Keratinocyte (primary cell): ENCODE results near the gene AGAP1. TPM values are rescaled to one million over a fixed set of nuclear protein-coding genes. Genes with fewer than 3 reads are reported as not detected.
A peak's percentile ranks its signal among the peaks of the same experiment; 100 is the strongest.

Experiments
- DNase-seq: peaks from one replicate; pipeline ENCODE4 v3.0.0-alpha.2; 2011; ENCODE audit warnings: low read depth, missing footprints, low spot score
- FAIRE-seq: peaks from 2 replicates; lab custom pipeline; 2011; peaks lifted over from hg19 to GRCh38; lab: Jason Lieb, UNC
- H2AFZ ChIP-seq: 2 replicates; pipeline ENCODE4 v1.6.0; 2012; ENCODE audit warnings: low read length, control low read depth, inconsistent platforms; ENCODE audit not compliant: control insufficient read depth
- H3K27ac ChIP-seq: 2 replicates; pipeline ENCODE4 v1.5.1; 2011; ENCODE audit warnings: low read length; ENCODE audit not compliant: control insufficient read depth, insufficient read depth
- H3K27me3 ChIP-seq: 3 replicates; pipeline ENCODE4 v1.6.0; 2011; ENCODE audit warnings: low read length; ENCODE audit not compliant: control insufficient read depth, insufficient read depth; ENCODE audit errors: extremely low read depth
- H3K36me3 ChIP-seq, 2 experiments: 2 replicates in 1 of 2; 3 replicates in 1 of 2; pipeline ENCODE4 v1.5.1; 2011; ENCODE audit warnings: low read length in 2 of 2, mild to moderate bottlenecking in 1 of 2; ENCODE audit not compliant: control insufficient read depth in 2 of 2, insufficient read depth in 2 of 2; ENCODE audit errors: extremely low read depth in 1 of 2
- H3K4me1 ChIP-seq: 3 replicates; pipeline ENCODE4 v1.5.1; 2011; ENCODE audit warnings: low read length; ENCODE audit not compliant: control insufficient read depth, insufficient read depth; ENCODE audit errors: extremely low read depth
- H3K4me2 ChIP-seq: 3 replicates; pipeline ENCODE4 v1.6.0; 2011; ENCODE audit warnings: low read depth, low read length; ENCODE audit not compliant: control insufficient read depth, insufficient read depth; ENCODE audit errors: extremely low read depth
- H3K4me3 ChIP-seq, 3 experiments: fragments of 200-600 bp in 1 of 3; sonication (generic) in 1 of 3; 2 replicates in 2 of 3; 3 replicates in 1 of 3; pipeline ENCODE4 v1.5.1; 2011 to 2016; ENCODE audit warnings: low read length in 3 of 3, mild to moderate bottlenecking in 3 of 3, control low read depth in 2 of 3, inconsistent platforms in 1 of 3, low read depth in 1 of 3, mixed read lengths in 1 of 3, mixed run types in 1 of 3, moderate library complexity in 1 of 3; ENCODE audit not compliant: control insufficient read depth in 2 of 3, insufficient read depth in 2 of 3; ENCODE audit errors: extremely low read depth in 1 of 3
- H3K79me2 ChIP-seq: 2 replicates; pipeline ENCODE4 v1.6.0; 2012; ENCODE audit warnings: low read length; ENCODE audit not compliant: control insufficient read depth, insufficient read depth
- H3K9ac ChIP-seq: 3 replicates; pipeline ENCODE4 v1.6.0; 2011; ENCODE audit warnings: low read length; ENCODE audit not compliant: control insufficient read depth, insufficient read depth; ENCODE audit errors: extremely low read depth
- H3K9me1 ChIP-seq: 3 replicates; pipeline ENCODE4 v1.6.0; 2011; ENCODE audit warnings: low read length; ENCODE audit not compliant: control insufficient read depth, insufficient read depth; ENCODE audit errors: extremely low read depth
- H3K9me3 ChIP-seq: 2 replicates; pipeline ENCODE4 v1.5.1; 2012; ENCODE audit warnings: low read depth, low read length; ENCODE audit not compliant: control insufficient read depth
- H4K20me1 ChIP-seq: 3 replicates; pipeline ENCODE4 v1.6.0; 2011; ENCODE audit warnings: low read length; ENCODE audit not compliant: control insufficient read depth, insufficient read depth; ENCODE audit errors: extremely low read depth
- EZH2 ChIP-seq: IDR thresholded peaks from one replicate; pipeline ENCODE4 v1.6.1; 2012; ENCODE audit warnings: inconsistent platforms, mild to moderate bottlenecking, low read length, moderate library complexity
- dilution Hi-C: fragments of 300-500 bp; cut with MboI; formaldehyde crosslinking; loops from one replicate; pipeline ENCODE4 v1.7.0; 2020; ENCODE audit warnings: low sequenced_read_pairs; ENCODE audit not compliant: extremely low pct_ligation_motif_present
- polyA plus RNA-seq, 5 experiments: library from polyadenylated mRNA; depleted of rRNA in 3 of 5; stranded (reverse) in 3 of 5; stranded (forward) in 1 of 5; unstranded in 1 of 5; fragments of >200 nt; gene quantifications; 1 replicate in 1 of 5; 2 replicates in 3 of 5; 3 replicates in 1 of 5; pipeline versions ENCODE4 v1.2.1 to v1.2.3, GENCODE V29; 2011 to 2012; ENCODE audit warnings: missing spikeins in 2 of 5, low read depth in 1 of 5, low replicate concordance in 1 of 5
- TF ChIP-seq, protein P1 (sequence below), 3 experiments: IDR thresholded peaks in 1 of 3; conservative IDR thresholded peaks in 1 of 3; optimal IDR thresholded peaks in 1 of 3; 2 replicates in 2 of 3; 3 replicates in 1 of 3; pipeline versions ENCODE3 to v1.5.1; 2011; ENCODE audit warnings: low read length in 3 of 3, mild to moderate bottlenecking in 3 of 3, moderate library complexity in 2 of 3, control low read depth in 1 of 3, inconsistent platforms in 1 of 3; ENCODE audit not compliant: insufficient read depth in 2 of 3; ENCODE audit errors: extremely low read depth in 1 of 3

AGAP1 gene
- polyA plus RNA-seq, 1 donor (not counting 4 experiments of a cell fraction or from before 2014, with no cell fraction given) = 12.6 TPM

DNA sequence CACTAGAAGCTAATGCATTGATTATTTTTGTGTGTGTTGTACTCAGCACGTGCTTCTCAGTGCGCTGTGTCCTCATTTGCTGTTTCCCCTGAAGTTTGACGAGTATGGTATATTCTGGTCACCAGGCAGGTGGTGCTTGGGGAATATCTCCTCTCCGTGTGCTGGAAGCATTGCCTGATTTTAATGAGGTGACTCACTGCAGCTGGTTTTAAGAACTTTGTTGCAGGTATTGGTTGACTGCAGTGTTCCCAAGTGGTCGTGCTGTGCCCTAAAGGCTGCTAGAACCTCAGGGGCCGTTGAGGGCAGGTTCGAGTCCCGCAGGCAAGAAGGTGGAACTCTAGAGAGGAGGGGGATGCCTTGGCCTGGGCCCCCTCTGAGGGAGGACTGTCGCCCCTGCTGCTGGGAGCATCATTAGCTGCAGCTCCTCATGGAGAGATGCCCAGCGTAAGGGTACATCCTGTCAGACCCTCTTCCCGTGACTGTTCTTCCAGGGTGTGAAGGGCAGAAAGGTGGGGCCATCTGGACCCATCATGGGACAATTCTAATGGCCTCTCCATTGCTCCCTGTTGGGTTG lies 82.6 kb downstream of the AGAP1 start:
- Histone ChIP-seq H3K4me3 (no peak overlapping the region), H3K9me3 (no peaks in the 10 kb centered on the region), H3K79me2 (peaks cover 42% of the 10 kb centered on the region), H3K36me3 (no peaks in the 10 kb centered on the region), H3K9me1 (peaks cover 2% of the 10 kb centered on the region), H3K4me1 (peaks cover 10% of the 10 kb centered on the region), H3K27ac (no peak overlapping the region), H3K27me3 (no peaks in the 10 kb centered on the region), H3K9ac (no peak overlapping the region), H2AFZ (no peak overlapping the region), H3K4me2 (no peak overlapping the region), H4K20me1 (peaks cover 23% of the 10 kb centered on the region)
- no peak for TF ChIP-seq EZH2
- TF ChIP-seq, protein P1, sequence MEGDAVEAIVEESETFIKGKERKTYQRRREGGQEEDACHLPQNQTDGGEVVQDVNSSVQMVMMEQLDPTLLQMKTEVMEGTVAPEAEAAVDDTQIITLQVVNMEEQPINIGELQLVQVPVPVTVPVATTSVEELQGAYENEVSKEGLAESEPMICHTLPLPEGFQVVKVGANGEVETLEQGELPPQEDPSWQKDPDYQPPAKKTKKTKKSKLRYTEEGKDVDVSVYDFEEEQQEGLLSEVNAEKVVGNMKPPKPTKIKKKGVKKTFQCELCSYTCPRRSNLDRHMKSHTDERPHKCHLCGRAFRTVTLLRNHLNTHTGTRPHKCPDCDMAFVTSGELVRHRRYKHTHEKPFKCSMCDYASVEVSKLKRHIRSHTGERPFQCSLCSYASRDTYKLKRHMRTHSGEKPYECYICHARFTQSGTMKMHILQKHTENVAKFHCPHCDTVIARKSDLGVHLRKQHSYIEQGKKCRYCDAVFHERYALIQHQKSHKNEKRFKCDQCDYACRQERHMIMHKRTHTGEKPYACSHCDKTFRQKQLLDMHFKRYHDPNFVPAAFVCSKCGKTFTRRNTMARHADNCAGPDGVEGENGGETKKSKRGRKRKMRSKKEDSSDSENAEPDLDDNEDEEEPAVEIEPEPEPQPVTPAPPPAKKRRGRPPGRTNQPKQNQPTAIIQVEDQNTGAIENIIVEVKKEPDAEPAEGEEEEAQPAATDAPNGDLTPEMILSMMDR (optimal IDR thresholded peaks at IDR 0.05 in 1 of 3, IDR thresholded peaks at IDR 0.05 in 1 of 3, conservative IDR thresholded peaks at IDR 0.05 in 1 of 3; ENCODE audit: extremely low read depth in 1 of 3, insufficient read depth in 2 of 3, low read length in 3 of 3) = no peak
- no peak for DNase-seq
- dilution Hi-C loops = no loop called here
- FAIRE-seq = peak; percentile 26

DNA sequence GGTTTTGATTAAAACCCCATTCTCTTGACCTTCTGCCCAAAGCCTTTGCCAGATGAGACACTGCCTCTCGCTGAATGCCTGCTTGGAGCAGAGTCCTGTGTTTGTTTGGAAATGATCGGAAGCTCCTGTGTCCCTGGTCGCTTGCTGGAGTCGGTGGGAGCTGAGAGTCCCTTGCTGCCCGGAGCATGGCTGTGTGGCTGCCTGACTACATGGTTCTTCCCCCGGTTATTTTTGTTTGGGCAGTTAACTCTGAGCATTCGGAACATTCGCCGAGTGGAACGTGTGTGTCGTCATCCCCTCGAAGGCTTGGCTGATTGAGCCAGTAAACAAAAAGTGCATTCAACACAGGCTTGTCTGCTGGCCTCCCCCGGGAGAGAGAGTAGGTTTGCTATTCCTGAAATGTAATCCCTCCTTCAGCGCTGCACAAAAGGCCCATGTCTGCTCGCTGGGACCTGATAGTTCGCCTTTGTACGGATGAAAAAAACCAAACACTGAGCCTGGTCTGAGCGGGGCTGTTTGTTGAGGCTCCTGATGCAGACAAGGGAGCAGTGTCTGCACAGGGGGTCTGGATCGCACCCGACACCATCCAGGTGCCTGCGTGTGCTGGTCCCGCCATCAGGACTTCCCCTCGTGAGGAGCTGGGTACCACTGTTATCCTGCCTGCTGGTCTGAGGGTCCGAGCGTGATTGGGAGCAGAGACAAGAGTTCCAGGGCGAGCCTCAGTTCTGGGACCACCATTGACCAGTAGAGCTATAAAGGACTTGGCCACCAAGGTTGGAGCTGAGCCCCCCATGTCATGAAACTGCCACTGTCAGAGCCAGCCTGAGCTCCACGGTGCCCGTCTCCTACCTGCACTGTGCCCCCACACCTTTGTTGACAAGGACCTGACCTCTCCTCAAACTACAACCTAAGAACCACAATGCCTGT lies 83.8 kb downstream of the AGAP1 start:
- H3K9ac ChIP-seq = no peak overlapping the region
- no peak overlapping the region for H3K4me3 ChIP-seq
- peaks cover under 1% of the 10 kb centered on the region for H3K9me1 ChIP-seq
- H3K4me2 ChIP-seq = no peak overlapping the region
- no peak overlapping the region for H2AFZ ChIP-seq
- no peaks in the 10 kb centered on the region for H3K36me3 ChIP-seq
- H3K9me3 ChIP-seq = no peaks in the 10 kb centered on the region
- FAIRE-seq (no peak), DNase-seq (no peak)
- dilution Hi-C loops = no loop called here
- no peaks in the 10 kb centered on the region for H3K27me3 ChIP-seq
- no peak for TF ChIP-seq EZH2
- TF ChIP-seq, protein P1 (optimal IDR thresholded peaks at IDR 0.05 in 1 of 3, IDR thresholded peaks at IDR 0.05 in 1 of 3, conservative IDR thresholded peaks at IDR 0.05 in 1 of 3; ENCODE audit: extremely low read depth in 1 of 3, insufficient read depth in 2 of 3, low read length in 3 of 3) = no peak
- H3K27ac ChIP-seq = no peak overlapping the region
- H3K79me2 ChIP-seq = peaks cover 39% of the 10 kb centered on the region
- peaks cover 20% of the 10 kb centered on the region for H4K20me1 ChIP-seq
- H3K4me1 ChIP-seq = peaks cover 10% of the 10 kb centered on the region
